Activated CD4-positive, alpha-beta T cell treated with anti-CD3 and anti-CD28 coated beads for 1 hour (primary cell): ENCODE results near the gene FXYD6.
"Not testable (repeated sequence)": the region's sequence is repeated elsewhere in the genome, so short reads cannot be mapped to it uniquely, and the experiment has no call there.

ENCODE experiments used
- DNase-seq: peaks from one replicate; pipeline ENCODE4 v3.0.0-alpha.2; 2020

FXYD6 gene

GRCh38 chr11:117876341-117877119 lies at the start of gene FXYD6:
FXYD6 (minus strand) TSS chr11:117876658; CDS start chr11:117842776, 33,882 bp downstream.
- no peak for DNase-seq

DNA sequence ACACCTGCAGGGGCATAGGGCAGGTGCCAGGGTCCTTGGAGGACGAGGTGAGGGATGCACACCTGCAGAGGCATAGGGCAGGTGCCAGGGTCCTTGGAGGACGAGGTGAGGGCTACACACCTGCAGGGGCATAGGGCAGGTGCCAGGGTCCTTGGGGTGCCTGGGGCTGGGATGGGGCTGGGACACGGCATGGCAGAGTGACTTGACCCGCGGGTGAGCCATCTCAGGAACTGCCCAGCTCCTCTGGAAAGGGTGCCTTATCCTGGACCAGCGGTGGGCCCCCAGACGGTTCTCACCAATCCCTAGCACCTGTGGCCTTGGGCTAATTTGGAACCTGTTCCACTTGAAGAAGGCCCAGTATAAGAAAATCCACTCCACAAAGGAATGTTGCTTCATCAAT lies 49.7 kb upstream of the FXYD6 start:
- not testable (repeated sequence) for DNase-seq

DNA sequence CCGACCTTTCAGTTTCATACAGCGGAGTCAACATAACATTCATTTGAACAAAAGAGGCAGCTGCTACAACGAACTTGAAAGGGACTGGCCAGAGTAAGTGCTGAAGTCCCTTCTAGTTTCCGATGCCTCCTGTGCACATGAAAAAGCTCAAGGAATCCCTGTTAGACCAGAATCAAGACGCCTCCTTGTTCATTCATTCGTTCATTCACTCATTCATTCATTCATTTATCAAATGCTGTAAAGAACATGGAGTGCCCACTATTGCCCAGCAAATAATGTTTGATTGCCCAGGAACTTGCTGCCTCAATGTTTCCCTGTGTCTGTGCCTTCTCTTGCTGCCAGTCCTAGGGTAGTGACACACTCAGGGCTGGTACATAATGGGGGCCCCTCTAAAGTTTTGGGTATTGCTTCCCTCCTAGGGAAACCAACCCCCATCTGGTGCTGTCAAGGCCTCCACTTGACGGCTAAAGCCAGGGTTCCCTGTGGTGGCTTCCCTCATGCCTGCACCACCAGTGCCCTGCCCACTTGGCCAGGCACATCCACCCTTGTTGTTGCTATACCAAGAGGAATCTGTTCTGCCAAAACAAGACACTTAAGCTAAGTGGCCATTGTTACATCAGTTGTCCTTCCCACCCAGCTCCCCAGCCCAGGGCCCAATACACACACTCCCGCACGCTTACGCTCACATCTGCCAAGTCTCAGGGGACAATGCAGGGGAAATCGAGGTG lies 48.9 kb upstream of the FXYD6 start:
- DNase-seq: no peak

GRCh38 chr11:117924631-117925170 lies 48.2 kb upstream of the FXYD6 start:
- no peak for DNase-seq

- DNase-seq: no peak
Measured at GRCh38 chr11:117923773-117924172, 47.3 kb upstream of the FXYD6 start.

DNA sequence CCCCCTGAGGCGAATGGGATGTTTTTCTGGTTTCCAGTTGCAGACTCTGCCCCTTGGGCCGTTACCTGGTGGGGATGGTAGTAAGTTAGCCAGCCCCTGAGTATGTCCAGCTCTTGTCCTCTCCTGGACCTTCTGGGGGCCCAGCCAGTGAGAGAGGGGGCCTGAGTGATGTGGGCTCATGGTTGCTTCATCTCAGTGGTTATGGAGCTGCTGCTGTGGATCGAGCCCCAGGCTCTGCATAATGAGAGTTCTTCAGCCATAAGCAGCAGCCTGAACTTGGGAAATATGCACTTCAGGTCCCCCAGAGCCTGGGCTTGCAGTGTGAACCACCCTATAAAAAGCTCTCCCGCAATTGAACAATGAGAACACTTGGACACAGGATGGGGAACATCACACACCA lies 46.8 kb upstream of the FXYD6 start:
- DNase-seq: no peak

- DNase-seq: no peak
Measured at GRCh38 chr11:117921893-117922292, 45.4 kb upstream of the FXYD6 start.

GRCh38 chr11:117921456-117921855 lies 45.0 kb upstream of the FXYD6 start:
- DNase-seq: no peak

GRCh38 chr11:117919781-117920221 lies 43.3 kb upstream of the FXYD6 start:
- DNase-seq: no peak

DNA sequence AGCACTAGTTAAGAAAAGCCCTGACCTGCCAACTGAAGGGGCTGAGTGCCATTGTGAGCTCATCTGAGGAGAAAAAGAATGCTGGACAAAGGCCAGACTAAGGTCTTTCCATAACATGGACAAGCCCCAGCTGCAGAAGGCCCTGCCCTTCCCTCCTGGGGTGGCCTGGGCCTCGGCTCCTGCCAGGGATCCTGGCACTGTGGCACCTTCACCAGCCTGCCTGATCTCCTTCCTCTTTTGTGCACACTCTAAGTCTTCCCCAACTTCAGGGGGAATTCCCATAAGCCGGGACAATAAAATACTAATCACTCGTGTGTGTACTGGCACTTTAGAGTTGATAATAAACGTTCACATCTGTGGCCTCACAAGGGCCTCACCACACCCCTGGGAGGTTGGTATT lies 42.9 kb upstream of the FXYD6 start:
- DNase-seq: no peak

GRCh38 chr11:117918366-117919255 lies 42.2 kb upstream of the FXYD6 start:
- DNase-seq: no peak

DNA sequence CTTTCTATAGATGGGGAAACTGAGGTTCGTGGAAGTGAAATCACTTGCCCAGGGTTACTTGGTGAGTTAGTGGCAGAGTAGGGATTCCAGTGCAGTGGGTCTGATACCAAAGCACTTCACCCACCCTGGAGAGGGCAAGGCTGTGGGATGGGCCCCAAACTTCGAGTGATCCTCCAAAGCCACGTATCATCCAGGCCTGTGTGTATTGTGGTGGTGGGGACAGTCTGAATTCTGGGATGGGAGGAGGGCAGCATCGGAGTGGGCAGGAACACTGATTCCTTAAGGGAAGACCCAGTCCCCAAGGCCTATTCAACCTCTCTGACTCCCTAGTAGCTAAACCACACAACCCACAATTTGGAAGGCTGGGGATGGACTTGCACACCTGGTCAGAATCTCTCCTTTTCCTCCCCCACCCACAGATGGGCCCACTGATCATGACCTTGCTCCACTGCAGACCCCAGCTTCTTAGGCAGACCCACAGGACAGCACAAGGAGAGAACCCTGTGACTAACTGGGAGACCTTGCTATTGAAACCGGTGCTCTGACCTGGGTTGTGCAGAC lies 41.2 kb upstream of the FXYD6 start:
- no peak for DNase-seq

GRCh38 chr11:117916956-117917355 lies 40.5 kb upstream of the FXYD6 start:
- DNase-seq: no peak

DNA sequence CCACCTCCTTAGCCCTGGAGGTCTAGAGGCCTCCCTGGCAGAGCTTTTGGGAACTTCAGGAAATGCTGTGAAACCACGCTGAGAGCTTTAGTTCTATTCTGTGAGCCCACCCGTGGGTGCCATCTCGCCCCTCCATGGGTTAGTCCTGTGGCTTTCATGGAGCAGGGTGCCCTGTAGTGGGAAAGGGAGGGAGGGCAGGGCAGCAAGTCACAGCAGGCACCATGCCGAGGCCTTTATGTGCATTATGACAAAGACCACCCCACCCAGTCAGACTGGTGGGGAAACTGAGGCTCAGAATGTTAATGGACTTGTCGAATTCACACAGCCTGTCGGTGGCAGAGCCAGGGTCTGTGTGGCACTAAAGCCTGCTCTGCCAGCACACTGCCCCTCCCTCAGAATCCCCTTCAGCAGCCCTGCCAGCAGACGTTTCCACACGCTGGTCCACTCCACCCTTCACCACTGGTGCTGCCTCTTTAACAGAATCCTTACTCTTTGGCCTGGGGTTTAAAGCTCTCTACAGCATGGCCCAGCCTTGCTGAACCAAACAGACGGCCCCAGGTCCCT lies 39.3 kb upstream of the FXYD6 start:
- DNase-seq: no peak

- no peak for DNase-seq
Measured at GRCh38 chr11:117914991-117915618, 38.6 kb upstream of the FXYD6 start.

GRCh38 chr11:117914398-117914761 lies 37.9 kb upstream of the FXYD6 start:
- no peak for DNase-seq

GRCh38 chr11:117913736-117914397 lies 37.4 kb upstream of the FXYD6 start:
- no peak for DNase-seq

GRCh38 chr11:117912497-117912896 lies 36.0 kb upstream of the FXYD6 start:
- no peak for DNase-seq

DNA sequence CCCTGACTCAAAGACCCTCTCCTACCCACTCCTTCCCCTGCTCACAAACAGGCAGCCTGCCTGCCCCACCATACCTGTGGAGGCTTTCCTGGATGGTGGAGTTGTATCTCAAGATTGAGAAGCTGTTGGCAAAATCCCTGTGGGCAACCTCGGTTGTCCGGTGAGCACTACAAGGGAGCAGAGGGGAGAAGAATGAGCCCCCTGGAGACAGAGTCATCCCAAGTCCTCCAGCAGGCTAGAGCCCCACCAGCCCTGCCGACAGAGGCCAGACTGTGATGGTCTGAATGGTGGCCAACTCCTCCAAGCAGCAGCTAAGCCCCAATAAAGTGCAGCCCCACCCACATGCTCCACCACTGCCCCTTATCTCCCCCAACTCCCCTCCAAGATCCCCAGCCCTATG lies 35.2 kb upstream of the FXYD6 start:
- DNase-seq: no peak

GRCh38 chr11:117910941-117911655 lies 34.6 kb upstream of the FXYD6 start:
- no peak for DNase-seq

DNA sequence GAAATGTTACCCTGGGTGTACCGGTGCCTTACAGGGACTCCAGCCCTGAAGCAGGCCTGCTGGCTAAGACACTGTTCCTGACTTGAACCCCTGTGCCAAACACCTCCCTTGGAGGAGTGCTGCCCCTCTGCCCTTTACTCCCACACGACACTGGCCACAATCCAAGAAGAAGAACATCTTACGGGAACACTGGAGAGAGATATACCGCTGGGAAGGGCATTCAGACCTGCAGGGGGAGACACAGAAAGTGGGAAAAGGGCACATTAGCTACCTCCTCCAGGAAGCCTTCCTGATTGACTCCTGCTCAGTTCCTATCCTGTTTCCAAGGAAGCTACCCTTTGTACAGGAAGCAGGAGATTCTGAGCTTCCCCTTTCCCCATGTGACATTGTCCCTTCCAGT lies 34.1 kb upstream of the FXYD6 start:
- no peak for DNase-seq
